ENCODE measurements around the gene ARHGAP6. TPM values are rescaled to one million over a fixed set of nuclear protein-coding genes. Genes with fewer than 3 reads are reported as not detected.

ARHGAP6 gene
- total RNA-seq, 4 donors from 2014 or later = 0.64 to 9.5 (median 2.3) TPM

- no peaks in the 10 kb centered on the region for H3K36me3 ChIP-seq
- H3K27ac ChIP-seq = no peak overlapping the region
- WGBS, 2 donors = 88 to 92% methylated on average over 1 of the region's 1 CpG
- H3K9me3 ChIP-seq = no peaks in the 10 kb centered on the region
- intact Hi-C loops (cut with DNase I) = no loop called here
- H3K27me3 ChIP-seq = no peaks in the 10 kb centered on the region
- no peak for TF ChIP-seq POLR2A (IDR thresholded peaks at IDR 0.05)
- TF ChIP-seq, protein P1, sequence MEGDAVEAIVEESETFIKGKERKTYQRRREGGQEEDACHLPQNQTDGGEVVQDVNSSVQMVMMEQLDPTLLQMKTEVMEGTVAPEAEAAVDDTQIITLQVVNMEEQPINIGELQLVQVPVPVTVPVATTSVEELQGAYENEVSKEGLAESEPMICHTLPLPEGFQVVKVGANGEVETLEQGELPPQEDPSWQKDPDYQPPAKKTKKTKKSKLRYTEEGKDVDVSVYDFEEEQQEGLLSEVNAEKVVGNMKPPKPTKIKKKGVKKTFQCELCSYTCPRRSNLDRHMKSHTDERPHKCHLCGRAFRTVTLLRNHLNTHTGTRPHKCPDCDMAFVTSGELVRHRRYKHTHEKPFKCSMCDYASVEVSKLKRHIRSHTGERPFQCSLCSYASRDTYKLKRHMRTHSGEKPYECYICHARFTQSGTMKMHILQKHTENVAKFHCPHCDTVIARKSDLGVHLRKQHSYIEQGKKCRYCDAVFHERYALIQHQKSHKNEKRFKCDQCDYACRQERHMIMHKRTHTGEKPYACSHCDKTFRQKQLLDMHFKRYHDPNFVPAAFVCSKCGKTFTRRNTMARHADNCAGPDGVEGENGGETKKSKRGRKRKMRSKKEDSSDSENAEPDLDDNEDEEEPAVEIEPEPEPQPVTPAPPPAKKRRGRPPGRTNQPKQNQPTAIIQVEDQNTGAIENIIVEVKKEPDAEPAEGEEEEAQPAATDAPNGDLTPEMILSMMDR (IDR thresholded peaks at IDR 0.05) = no peak
- DNase-seq = no peak
- no peaks in the 10 kb centered on the region for H3K4me1 ChIP-seq
- H3K4me3 ChIP-seq = no peak overlapping the region
Measured at GRCh38 chrX:11159149-11159548, 506.6 kb downstream of the ARHGAP6 start.

- no peak overlapping the region for H3K27ac ChIP-seq
- DNase-seq = no peak
- H3K4me3 ChIP-seq = no peak overlapping the region
- intact Hi-C loops (cut with DNase I) = no loop called here
- H3K9me3 ChIP-seq = no peaks in the 10 kb centered on the region
- no peaks in the 10 kb centered on the region for H3K4me1 ChIP-seq
- no peaks in the 10 kb centered on the region for H3K27me3 ChIP-seq
- no peaks in the 10 kb centered on the region for H3K36me3 ChIP-seq
- TF ChIP-seq POLR2A (IDR thresholded peaks at IDR 0.05) = no peak
- TF ChIP-seq, protein P1 (IDR thresholded peaks at IDR 0.05) = no peak
- WGBS, 2 donors = 63 to 70% methylated on average over 4 of the region's 4 CpGs
Measured at GRCh38 chrX:11151799-11152559, 513.7 kb downstream of the ARHGAP6 start.

- no peak for DNase-seq
- intact Hi-C loops (cut with DNase I) = loop anchor here (10.0 kb wide), 1 partner anchor 386 kb away; no protein-coding TSS in a partner anchor
- H3K4me1 ChIP-seq = peaks cover 0 to 5% (median 0%) of the 10 kb centered on the region in 3 donors
- no peaks in the 10 kb centered on the region for H3K9me3 ChIP-seq
- no peak overlapping the region for H3K4me3 ChIP-seq
- no peaks in the 10 kb centered on the region for H3K27me3 ChIP-seq
- TF ChIP-seq POLR2A (IDR thresholded peaks at IDR 0.05) = no peak
- TF ChIP-seq, protein P1 (IDR thresholded peaks at IDR 0.05) = no peak
- no peaks in the 10 kb centered on the region for H3K36me3 ChIP-seq
- no peak overlapping the region for H3K27ac ChIP-seq
- 80 to 82% methylated on average over 1 to 7 of the region's 7 CpGs for WGBS, 2 donors
Measured at GRCh38 chrX:11148401-11148800, 517.3 kb downstream of the ARHGAP6 start.

DNA sequence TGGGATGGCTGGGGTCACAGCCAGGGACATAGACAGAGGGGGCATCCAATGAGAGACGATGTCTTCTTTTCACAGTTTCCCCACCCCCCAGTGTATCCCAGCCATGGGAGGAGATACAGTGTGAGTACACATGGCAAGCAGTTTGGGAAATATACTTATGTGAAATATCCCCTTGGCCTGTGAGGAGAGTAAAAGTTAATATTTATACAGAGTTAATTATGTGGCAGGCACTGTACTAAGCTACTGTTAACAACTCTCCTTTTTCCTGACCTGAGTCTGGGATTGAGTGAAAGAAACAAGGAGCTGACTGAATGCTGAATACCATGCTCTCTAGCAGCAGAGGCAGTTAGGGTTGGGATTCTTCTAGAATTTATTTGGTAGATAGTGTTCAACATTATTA, 519.3 kb downstream of the ARHGAP6 start:
- Histone ChIP-seq H3K4me1 (peaks cover 0 to 5% (median 0%) of the 10 kb centered on the region in 3 donors), H3K36me3 (no peaks in the 10 kb centered on the region), H3K27me3 (no peaks in the 10 kb centered on the region), H3K27ac (no peak overlapping the region), H3K4me3 (no peak overlapping the region), H3K9me3 (no peaks in the 10 kb centered on the region)
- DNase-seq = no peak
- intact Hi-C loops (cut with DNase I) = loop anchor here (10.0 kb wide), 1 partner anchor 388 kb away; no protein-coding TSS in a partner anchor
- no peak for TF ChIP-seq POLR2A (IDR thresholded peaks at IDR 0.05)
- TF ChIP-seq, protein P1 (IDR thresholded peaks at IDR 0.05) = no peak
- WGBS, 2 donors = 60 to 63% methylated on average over 1 of the region's 1 CpG

- Histone ChIP-seq H3K9me3 (no peaks in the 10 kb centered on the region), H3K36me3 (no peaks in the 10 kb centered on the region), H3K27me3 (no peaks in the 10 kb centered on the region), H3K27ac (no peak overlapping the region), H3K4me1 (peaks cover 0 to 5% (median 0%) of the 10 kb centered on the region in 3 donors), H3K4me3 (no peak overlapping the region)
- intact Hi-C loops (cut with DNase I) = loop anchor here (10.0 kb wide), 1 partner anchor 391 kb away; no protein-coding TSS in a partner anchor
- WGBS, 2 donors = 20 to 23% methylated on average over 12 to 19 of the region's 20 CpGs
- no peak for DNase-seq
- TF ChIP-seq, protein P1 (IDR thresholded peaks at IDR 0.05) = peak; percentile 50 to 70 (median 62)
- no peak for TF ChIP-seq POLR2A (IDR thresholded peaks at IDR 0.05)
Measured at GRCh38 chrX:11143931-11144678, 521.6 kb downstream of the ARHGAP6 start.
